ENCODE data around the gene MZF1.

DNA sequence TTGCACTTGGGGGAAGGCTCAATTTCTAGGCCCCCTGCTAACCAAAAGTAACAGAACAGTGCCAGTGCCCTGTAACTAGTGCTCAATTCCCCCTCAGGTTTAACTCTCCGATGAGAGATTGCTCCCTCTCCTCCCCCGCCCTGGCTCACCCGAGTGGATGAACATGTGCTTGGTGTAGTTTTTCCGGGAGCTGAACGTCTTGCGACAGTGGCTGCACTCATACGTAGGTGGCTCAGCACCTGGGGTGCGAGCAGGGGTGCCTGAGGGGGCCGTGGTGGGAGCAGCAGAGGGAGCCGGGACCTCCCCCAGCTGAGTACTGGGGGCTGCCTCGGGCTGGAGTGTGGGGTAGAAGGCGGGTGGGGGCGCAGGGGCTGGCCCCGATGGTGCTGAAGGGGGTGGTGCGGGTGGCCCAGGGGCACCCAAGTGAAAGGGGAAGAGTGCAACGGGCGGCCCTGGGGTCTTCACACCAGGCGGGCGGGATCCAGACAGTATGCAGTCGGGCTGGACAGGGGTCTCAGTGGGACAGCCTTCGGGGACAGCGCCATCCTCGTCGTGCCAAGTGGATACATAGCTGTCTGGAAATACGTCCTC, 56.8 kb downstream of the MZF1 start:
- TF ChIP-seq CTCF (tag by site-specific recombination; IDR thresholded peaks at IDR 0.05) (no peak), ZNF24 (tag by site-specific recombination; IDR thresholded peaks at IDR 0.05) (no peak), REPIN1 (tag by site-specific recombination; IDR thresholded peaks at IDR 0.05; ENCODE audit: low read depth) (no peak), ZNF266 (tag by site-specific recombination; IDR thresholded peaks at IDR 0.05; ENCODE audit: low read depth) (no peak), OVOL3 (tag by site-specific recombination; IDR thresholded peaks at IDR 0.05) (no peak)
